Endothelial cell of umbilical vein (primary cell): Measurements from ENCODE around the gene FGD6. TPM values are rescaled to one million over a fixed set of nuclear protein-coding genes. Genes with fewer than 3 reads are reported as not detected.
A peak's percentile ranks its signal among the peaks of the same experiment; 100 is the strongest.

Experiments used
- BruUV-seq: library from RNA; stranded (reverse); fragments of 400-500 nt; replicated peaks from 2 replicates; lab custom pipeline; 2021; lab: Mats Ljungman, UMichigan
- CTCF ChIA-PET: fragments of 300-600, 350-600 bp; sonication (Branson Sonifier 250); formaldehyde crosslinking; loops from one replicate; lab custom pipeline; 2021; ENCODE audit warnings: antibody characterized with exemption, inconsistent platforms; lab: Charles Lee
- POLR2A ChIA-PET: fragments of 300-600, 350-600 bp; sonication (Branson Sonifier 250); formaldehyde crosslinking; loops from one replicate; lab custom pipeline; 2021; ENCODE audit warnings: antibody characterized with exemption, inconsistent platforms; lab: Charles Lee
- DNase-seq: peaks from one replicate; pipeline ENCODE4 v3.0.0-alpha.2; 2011; ENCODE audit warnings: low read depth, low spot score
- FAIRE-seq: peaks from 2 replicates; lab custom pipeline; 2011; peaks lifted over from hg19 to GRCh38; lab: Jason Lieb, UNC
- H2AFZ ChIP-seq: 2 replicates; pipeline ENCODE4 v1.6.0; 2012; ENCODE audit warnings: low read depth, low read length, control low read depth, inconsistent platforms
- H3K27ac ChIP-seq: 2 replicates; pipeline ENCODE4 v1.5.1; 2011; ENCODE audit warnings: low read depth, mild to moderate bottlenecking, control low read depth, low read length, moderate library complexity; ENCODE audit not compliant: insufficient read depth
- H3K27me3 ChIP-seq, 2 experiments: 2 replicates each; pipeline versions ENCODE4 v1.6.0 to v1.6.1; 2011; ENCODE audit warnings: low read length in 2 of 2, mixed read lengths in 1 of 2; ENCODE audit not compliant: control insufficient read depth in 2 of 2, insufficient read depth in 2 of 2
- H3K36me3 ChIP-seq, 2 experiments: 2 replicates in 1 of 2; 3 replicates in 1 of 2; pipeline ENCODE4 v1.5.1; 2011; ENCODE audit warnings: low read length in 2 of 2, mild to moderate bottlenecking in 1 of 2, moderate library complexity in 1 of 2; ENCODE audit not compliant: control insufficient read depth in 2 of 2, insufficient read depth in 2 of 2; ENCODE audit errors: extremely low read depth in 1 of 2
- H3K4me1 ChIP-seq: 3 replicates; pipeline ENCODE4 v1.5.1; 2011; ENCODE audit warnings: mild to moderate bottlenecking, low read length; ENCODE audit not compliant: control insufficient read depth, insufficient read depth; ENCODE audit errors: extremely low read depth
- H3K4me2 ChIP-seq: 2 replicates; pipeline ENCODE4 v1.6.1; 2011; ENCODE audit warnings: low read length, control low read depth, mixed read lengths; ENCODE audit not compliant: insufficient read depth
- H3K4me3 ChIP-seq, 3 experiments: fragments of 200-600 bp in 1 of 3; sonication (generic), shearing (Covaris generic) in 1 of 3; replicated peaks in 1 of 3; 2 replicates each; pipeline ENCODE4 v1.5.1; 2011 to 2016; ENCODE audit warnings: control low read depth in 3 of 3, low read length in 3 of 3, mild to moderate bottlenecking in 2 of 3, inconsistent platforms in 1 of 3, low read depth in 1 of 3, moderate library complexity in 1 of 3; ENCODE audit not compliant: insufficient read depth in 1 of 3
- H3K79me2 ChIP-seq: 2 replicates; pipeline ENCODE4 v1.6.0; 2012; ENCODE audit warnings: low read length, inconsistent platforms; ENCODE audit not compliant: control insufficient read depth, insufficient read depth
- H3K9ac ChIP-seq: replicated peaks from 2 replicates; pipeline ENCODE3; 2011; ENCODE audit warnings: low read length, control low read depth; ENCODE audit not compliant: insufficient read depth; ENCODE audit errors: extremely low read depth
- H3K9me1 ChIP-seq: replicated peaks from 3 replicates; pipeline ENCODE4 v1.6.0; 2011; ENCODE audit warnings: mild to moderate bottlenecking, low read length; ENCODE audit not compliant: control insufficient read depth, insufficient read depth; ENCODE audit errors: extremely low read depth
- H3K9me3 ChIP-seq: replicated peaks from 2 replicates; pipeline ENCODE4 v1.5.1; 2012; ENCODE audit warnings: low read length, inconsistent platforms; ENCODE audit not compliant: control insufficient read depth, insufficient read depth
- H4K20me1 ChIP-seq: replicated peaks from 2 replicates; pipeline ENCODE3; 2011; ENCODE audit warnings: mild to moderate bottlenecking, low read length; ENCODE audit not compliant: control insufficient read depth, insufficient read depth; ENCODE audit errors: extremely low read depth
- EZH2 ChIP-seq: IDR thresholded peaks from 2 replicates; pipeline ENCODE4 v1.6.1; 2012; ENCODE audit warnings: borderline replicate concordance, low read depth, mild to moderate bottlenecking, moderate library complexity, low read length, inconsistent platforms; ENCODE audit not compliant: severe bottlenecking
- FOS ChIP-seq: IDR thresholded peaks from 2 replicates; pipeline ENCODE4 v1.6.1; 2011; ENCODE audit warnings: mild to moderate bottlenecking, low read length, moderate library complexity, borderline replicate concordance; ENCODE audit not compliant: insufficient read depth
- GATA2 ChIP-seq: IDR thresholded peaks from 2 replicates; pipeline ENCODE4 v1.7.0; 2011; ENCODE audit warnings: low read depth, mild to moderate bottlenecking, moderate library complexity, mixed read lengths, low read length; ENCODE audit not compliant: insufficient read length, insufficient read depth
- JUN ChIP-seq: IDR thresholded peaks from 2 replicates; pipeline ENCODE4 v1.6.1; 2011; ENCODE audit warnings: borderline replicate concordance, low read depth; ENCODE audit not compliant: insufficient read length, insufficient read depth
- MAX ChIP-seq: IDR thresholded peaks from 2 replicates; pipeline ENCODE4 v1.6.1; 2011; ENCODE audit not compliant: insufficient read depth, insufficient read length
- MYC ChIP-seq: IDR thresholded peaks from one replicate; pipeline ENCODE4 v1.6.1; 2011; ENCODE audit warnings: mild to moderate bottlenecking, low read depth, low read length
- POLR2A ChIP-seq: IDR thresholded peaks from 2 replicates; pipeline ENCODE4 v1.6.1; 2012; ENCODE audit warnings: low read depth, mild to moderate bottlenecking, control low read depth, low read length
- POLR2AphosphoS5 ChIP-seq: IDR thresholded peaks from 2 replicates; pipeline ENCODE4 v1.6.1; 2012; ENCODE audit warnings: low read depth, mild to moderate bottlenecking, control low read depth, low read length, moderate library complexity; ENCODE audit not compliant: insufficient read depth
- dilution Hi-C: fragments of 300-500 bp; cut with MboI; formaldehyde crosslinking; loops from one replicate; pipeline ENCODE4 v1.15.0; 2019; ENCODE audit warnings: low sequenced_read_pairs; ENCODE audit not compliant: extremely low pct_ligation_motif_present
- intact Hi-C: fragments of 100-400 bp; cut with micrococcal nuclease; formaldehyde crosslinking; loops from one replicate; pipeline ENCODE4 v1.10.0; 2022
- polyA plus RNA-seq, 4 experiments: library from polyadenylated mRNA; depleted of rRNA in 3 of 4; stranded (reverse) in 3 of 4; unstranded in 1 of 4; fragments of >200 nt; gene quantifications; 2 replicates each; pipeline versions ENCODE4 v1.2.1 to v1.2.3, GENCODE V29; 2011 to 2012; ENCODE audit warnings: missing spikeins in 1 of 4
- total RNA-seq: library from RNA; stranded (reverse); gene quantifications from 2 replicates; pipeline ENCODE4 v1.2.3, GENCODE V29; 2021
- TF ChIP-seq, protein P1 (sequence below), 2 donors: IDR thresholded peaks; 1 replicate in 1 of 2; 2 replicates in 1 of 2; pipeline ENCODE4 v1.5.1; 2011; ENCODE audit warnings: low read length in 2 of 2, mild to moderate bottlenecking in 2 of 2, moderate library complexity in 2 of 2, control low read depth in 1 of 2, inconsistent platforms in 1 of 2, low read depth in 1 of 2; ENCODE audit not compliant: insufficient read depth in 1 of 2; ENCODE audit errors: extremely low read depth in 1 of 2

FGD6 gene
- total and polyA plus RNA-seq, 2 donors (not counting 3 experiments of a cell fraction or from before 2014, with no cell fraction given), result 5.9 to 14.0 TPM

- ChIA-PET POLR2A (no interaction called here), CTCF (interaction anchor here (0.6 to 5.4 kb wide), 27 partner anchors 11 to 572 kb away, joined by 3 to 131 read pairs (median 3); partner anchors contain the start of genes FGD6, NR2C1 and VEZT)
- Histone ChIP-seq H3K9me3 (no peaks in the 10 kb centered on the region), H3K4me1 (peaks cover 25% of the 10 kb centered on the region), H3K9me1 (no peaks in the 10 kb centered on the region), H3K79me2 (no peaks in the 10 kb centered on the region), H2AFZ (no peak overlapping the region), H3K4me2 (no peak overlapping the region), H3K9ac (no peak overlapping the region), H3K27me3 (no peaks in the 10 kb centered on the region), H3K36me3 (peaks cover 0 to 3% of the 10 kb centered on the region in 2 experiments), H4K20me1 (no peaks in the 10 kb centered on the region), H3K27ac (peak overlapping the region; percentile 88), H3K4me3 (no peak overlapping the region)
- dilution Hi-C loops, result loop anchor here (25.0 kb wide), 1 partner anchor 95 kb away; the partner anchor contains the start of genes FGD6 and VEZT
- intact Hi-C loops, result loop anchor here (1.0 to 5.0 kb wide), 3 partner anchors 100 to 570 kb away; partner anchors contain the start of genes FGD6 and VEZT
- FAIRE-seq, result peak; percentile 82
- peak; percentile 85 for DNase-seq
- no TSS peak for BruUV-seq
- no peak for TF ChIP-seq JUN
- TF ChIP-seq, protein P1, sequence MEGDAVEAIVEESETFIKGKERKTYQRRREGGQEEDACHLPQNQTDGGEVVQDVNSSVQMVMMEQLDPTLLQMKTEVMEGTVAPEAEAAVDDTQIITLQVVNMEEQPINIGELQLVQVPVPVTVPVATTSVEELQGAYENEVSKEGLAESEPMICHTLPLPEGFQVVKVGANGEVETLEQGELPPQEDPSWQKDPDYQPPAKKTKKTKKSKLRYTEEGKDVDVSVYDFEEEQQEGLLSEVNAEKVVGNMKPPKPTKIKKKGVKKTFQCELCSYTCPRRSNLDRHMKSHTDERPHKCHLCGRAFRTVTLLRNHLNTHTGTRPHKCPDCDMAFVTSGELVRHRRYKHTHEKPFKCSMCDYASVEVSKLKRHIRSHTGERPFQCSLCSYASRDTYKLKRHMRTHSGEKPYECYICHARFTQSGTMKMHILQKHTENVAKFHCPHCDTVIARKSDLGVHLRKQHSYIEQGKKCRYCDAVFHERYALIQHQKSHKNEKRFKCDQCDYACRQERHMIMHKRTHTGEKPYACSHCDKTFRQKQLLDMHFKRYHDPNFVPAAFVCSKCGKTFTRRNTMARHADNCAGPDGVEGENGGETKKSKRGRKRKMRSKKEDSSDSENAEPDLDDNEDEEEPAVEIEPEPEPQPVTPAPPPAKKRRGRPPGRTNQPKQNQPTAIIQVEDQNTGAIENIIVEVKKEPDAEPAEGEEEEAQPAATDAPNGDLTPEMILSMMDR (IDR thresholded peaks at IDR 0.05; ENCODE audit: extremely low read depth in 1 of 2, insufficient read depth in 1 of 2, low read depth in 1 of 2, low read length in 2 of 2), result peak; percentile 42 to 45
These were observed 100.1 kb downstream of the FGD6 start for GRCh38 chr12:95117178-95117599.

DNA sequence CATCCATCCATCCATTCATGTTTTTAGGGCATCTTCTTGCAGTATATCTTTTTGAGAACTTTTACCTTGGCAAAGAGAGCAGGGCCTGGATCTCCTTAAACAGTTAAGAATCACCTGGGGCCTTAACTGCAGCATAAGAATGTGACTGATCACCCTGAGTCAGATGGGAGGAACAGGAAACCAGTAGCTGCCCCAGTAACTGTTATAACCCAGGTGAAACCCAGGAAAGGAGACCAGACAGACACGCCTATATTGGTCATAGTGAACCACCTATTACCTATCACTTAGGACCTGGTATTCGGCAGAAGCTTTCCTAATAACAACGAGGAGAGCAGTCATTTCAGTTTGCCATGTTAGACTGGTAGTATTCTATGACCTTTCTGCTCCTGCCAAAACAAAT lies 100.5 kb downstream of the FGD6 start:
- dilution Hi-C loops (loop anchor here (25.0 kb wide), 1 partner anchor 96 kb away; the partner anchor contains the start of genes FGD6 and VEZT), intact Hi-C loops (loop anchor here (1.0 to 5.0 kb wide), 3 partner anchors 101 to 569 kb away; partner anchors contain the start of genes FGD6 and VEZT)
- ChIA-PET POLR2A (no interaction called here), CTCF (interaction anchor here (0.9 to 5.4 kb wide), 13 partner anchors 10 to 458 kb away, joined by 3 to 131 read pairs (median 5); partner anchors contain the start of genes FGD6 and VEZT)
- Histone ChIP-seq H4K20me1 (no peaks in the 10 kb centered on the region), H3K9ac (no peak overlapping the region), H3K79me2 (no peaks in the 10 kb centered on the region), H2AFZ (no peak overlapping the region), H3K27me3 (no peaks in the 10 kb centered on the region), H3K4me2 (no peak overlapping the region), H3K4me1 (peaks cover 25% of the 10 kb centered on the region), H3K9me3 (no peaks in the 10 kb centered on the region), H3K36me3 (peaks cover 0 to 3% of the 10 kb centered on the region in 2 experiments), H3K27ac (no peak overlapping the region), H3K4me3 (no peak overlapping the region), H3K9me1 (no peaks in the 10 kb centered on the region)
- no peak for DNase-seq
- no TSS peak for BruUV-seq
- TF ChIP-seq, protein P1 (IDR thresholded peaks at IDR 0.05; ENCODE audit: extremely low read depth in 1 of 2, insufficient read depth in 1 of 2, low read depth in 1 of 2, low read length in 2 of 2), result no peak
- no peak for TF ChIP-seq POLR2A
- no peak for TF ChIP-seq EZH2
- no peak for TF ChIP-seq MYC
- no peak for TF ChIP-seq GATA2
- TF ChIP-seq MAX, result no peak
- TF ChIP-seq JUN, result no peak
- TF ChIP-seq FOS, result no peak
- TF ChIP-seq POLR2AphosphoS5, result no peak
- FAIRE-seq, result no peak
